GM19193 (cell line): ENCODE results near the gene RGS3.
A peak's percentile ranks its signal among the peaks of the same experiment; 100 is the strongest.

Source experiments
- POLR2A ChIP-seq: IDR thresholded peaks from 4 replicates; pipeline ENCODE4 v1.6.1; 2011; ENCODE audit not compliant: insufficient read depth, insufficient read length; ENCODE audit errors: extremely low read depth

The RGS3 gene

DNA sequence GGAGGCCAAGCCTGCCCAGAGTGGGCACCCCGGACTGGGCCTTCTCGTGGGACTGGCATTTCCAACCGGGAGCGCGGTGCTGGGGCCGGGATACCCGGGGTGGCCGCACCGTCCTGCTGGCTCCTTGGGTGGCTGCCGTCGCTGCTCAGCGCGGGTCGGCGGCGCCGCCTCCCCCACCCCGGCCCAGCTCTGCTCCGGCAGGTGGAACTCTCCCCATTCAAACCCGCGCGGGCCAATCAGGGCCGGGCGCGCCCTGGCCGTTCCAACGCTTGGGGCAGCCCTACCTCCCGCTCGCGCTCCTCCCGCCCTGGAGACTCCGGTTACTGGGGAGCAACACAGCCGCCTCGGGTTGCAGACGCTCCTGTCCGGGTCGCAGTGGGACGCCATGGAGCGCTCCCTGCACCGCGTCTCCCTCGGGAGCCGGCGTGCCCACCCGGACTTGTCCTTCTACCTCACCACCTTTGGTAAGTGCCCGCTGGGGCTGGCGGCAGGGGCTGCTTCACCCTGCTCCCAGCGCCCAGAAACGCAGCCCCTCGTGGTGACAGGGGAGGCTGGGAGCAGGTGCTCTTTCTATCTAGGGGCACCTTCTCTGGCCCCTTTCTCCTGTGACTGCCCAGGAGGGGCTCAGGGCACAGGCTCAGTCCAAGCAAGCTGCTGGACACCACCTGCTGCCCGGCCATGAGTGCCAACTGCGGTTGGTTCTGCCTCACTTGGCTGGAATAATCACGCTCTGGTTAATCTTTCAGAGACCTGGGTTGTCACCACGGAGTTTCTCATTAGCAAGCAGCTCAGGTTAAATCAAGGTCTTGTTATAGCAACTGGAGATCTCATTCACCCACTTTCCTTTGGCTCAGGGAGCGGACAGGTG, at the start of gene RGS3:
Gene RGS3 (plus strand): TSS at position 310 of the 868 bp plus-strand sequence. CDS start 76 bp downstream, at position 386.
- no peak for TF ChIP-seq POLR2A

DNA sequence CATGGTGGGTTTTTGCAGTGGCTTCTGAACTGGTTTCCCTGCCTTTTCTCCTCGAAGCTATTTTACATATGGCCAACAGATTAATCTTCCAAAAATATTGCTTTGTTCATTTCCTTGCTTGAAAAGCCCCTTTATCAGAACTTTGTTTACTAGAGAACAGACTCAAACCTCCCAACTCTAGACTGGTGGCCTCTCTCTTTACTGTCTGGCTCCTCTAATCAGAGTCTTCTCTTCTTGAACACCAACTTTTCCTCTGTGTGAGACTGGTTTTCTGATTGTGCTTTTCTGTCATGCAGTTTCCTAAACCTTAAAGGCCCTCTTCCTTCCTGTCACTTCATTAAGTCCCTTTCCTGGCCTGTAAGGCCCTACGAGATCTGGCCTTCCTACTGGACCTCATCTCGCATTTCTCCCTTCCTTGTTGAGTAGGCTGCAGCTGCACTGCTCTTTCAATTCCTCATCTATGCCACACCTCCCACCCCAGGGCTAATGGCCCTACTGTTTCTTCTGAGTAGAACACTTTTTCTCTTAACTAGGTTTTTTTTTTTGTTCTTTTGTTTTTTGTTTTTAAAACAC, 47.3 kb upstream of the RGS3 start:
- peak; percentile 19 for TF ChIP-seq POLR2A

DNA sequence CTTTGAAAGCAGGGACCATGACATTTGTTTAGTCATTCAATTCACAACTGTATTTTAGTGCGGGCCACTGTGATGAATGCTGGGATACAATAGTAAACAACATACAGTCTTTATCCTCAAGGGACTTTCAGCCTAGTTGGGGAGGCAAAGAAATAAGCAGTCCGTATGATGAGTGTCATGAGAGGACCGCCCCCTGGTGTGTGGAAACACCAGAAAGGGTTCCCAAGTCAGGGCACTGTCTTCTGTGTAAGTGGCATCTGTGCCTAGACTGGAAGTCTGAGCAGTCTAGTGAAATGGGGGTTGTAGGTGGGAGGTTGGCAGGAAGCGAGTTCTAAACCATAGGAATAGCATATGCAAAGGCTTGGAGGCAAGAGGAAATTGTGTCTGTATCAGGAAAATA, 46.2 kb upstream of the RGS3 start:
- TF ChIP-seq POLR2A: no peak

DNA sequence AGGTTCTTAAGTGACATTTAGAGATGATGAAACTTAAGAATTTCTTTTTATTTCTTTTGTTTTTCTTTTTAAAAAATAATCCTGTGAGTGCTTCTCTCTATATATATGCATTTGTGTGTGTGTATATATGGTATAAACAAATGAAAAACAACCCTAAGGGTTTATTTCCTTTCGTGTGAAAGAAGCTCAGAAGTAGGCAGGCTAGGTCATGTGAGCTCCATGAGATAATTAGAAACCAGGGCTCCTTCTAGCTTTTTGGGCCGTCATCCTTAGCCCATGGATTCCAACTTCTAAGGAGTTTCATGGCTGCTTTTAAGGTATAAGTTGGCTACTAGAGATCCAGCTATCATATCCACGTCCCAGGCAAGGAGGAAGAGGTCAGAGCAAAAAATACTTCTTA, 41.8 kb upstream of the RGS3 start:
- TF ChIP-seq POLR2A: no peak

DNA sequence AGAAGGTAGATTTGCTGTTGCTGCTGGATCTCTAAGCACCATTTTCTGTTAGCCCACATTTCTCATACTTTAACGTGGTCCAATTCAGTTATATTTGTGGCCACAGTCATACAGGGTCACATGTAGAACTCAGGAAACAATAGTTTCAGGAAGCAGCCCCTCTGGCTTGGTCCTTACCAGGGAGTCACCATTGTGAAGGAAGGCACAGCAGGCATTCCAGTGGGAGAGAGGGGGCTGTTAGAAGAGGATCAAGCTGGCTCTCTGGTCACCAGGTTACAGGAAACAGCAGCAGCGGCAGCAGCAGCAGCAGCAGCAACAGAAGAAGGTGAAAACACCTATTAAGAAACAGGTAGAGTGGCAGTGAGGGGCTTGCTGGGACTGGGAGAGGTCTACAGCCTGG, 38.5 kb upstream of the RGS3 start:
- TF ChIP-seq POLR2A: no peak

DNA sequence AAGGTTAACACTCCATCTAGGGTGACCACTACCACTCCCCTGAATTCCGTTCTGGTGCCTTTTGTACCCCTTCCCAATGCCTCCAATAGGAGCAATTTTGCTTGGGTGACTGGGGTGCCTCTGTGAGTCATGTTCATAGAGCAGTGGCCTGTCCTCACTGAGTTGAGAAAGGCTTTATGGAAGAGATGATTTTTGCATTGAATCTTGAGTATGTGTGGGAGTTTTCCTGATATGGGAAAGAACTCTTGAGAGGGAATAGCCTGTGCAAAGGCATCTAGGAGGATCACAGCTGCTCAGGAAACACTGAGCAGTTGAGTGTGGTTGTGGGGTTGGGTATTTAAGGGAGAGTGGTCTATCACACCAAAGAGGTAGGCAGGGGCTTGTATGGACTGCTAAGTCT, 36.8 kb upstream of the RGS3 start:
- no peak for TF ChIP-seq POLR2A

DNA sequence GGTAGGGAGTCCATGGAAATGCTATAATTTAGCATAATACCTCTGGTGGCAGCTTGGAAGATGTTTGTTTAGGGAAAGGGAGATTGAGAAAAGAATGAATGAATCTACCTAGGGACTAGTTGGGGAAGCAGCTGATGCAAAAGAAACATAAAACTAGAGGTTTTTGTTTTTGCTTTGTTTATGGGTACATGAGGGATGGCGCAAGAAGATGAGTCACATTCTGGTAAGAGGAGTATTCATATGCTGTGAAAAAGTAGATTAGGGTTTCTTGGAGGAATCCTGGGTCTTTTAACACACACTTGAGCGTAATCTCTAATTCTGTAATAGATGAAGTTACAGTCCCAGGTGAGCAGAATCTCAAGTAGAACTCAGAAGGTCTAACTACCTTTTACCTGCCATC, 35.9 kb upstream of the RGS3 start:
- TF ChIP-seq POLR2A: no peak

DNA sequence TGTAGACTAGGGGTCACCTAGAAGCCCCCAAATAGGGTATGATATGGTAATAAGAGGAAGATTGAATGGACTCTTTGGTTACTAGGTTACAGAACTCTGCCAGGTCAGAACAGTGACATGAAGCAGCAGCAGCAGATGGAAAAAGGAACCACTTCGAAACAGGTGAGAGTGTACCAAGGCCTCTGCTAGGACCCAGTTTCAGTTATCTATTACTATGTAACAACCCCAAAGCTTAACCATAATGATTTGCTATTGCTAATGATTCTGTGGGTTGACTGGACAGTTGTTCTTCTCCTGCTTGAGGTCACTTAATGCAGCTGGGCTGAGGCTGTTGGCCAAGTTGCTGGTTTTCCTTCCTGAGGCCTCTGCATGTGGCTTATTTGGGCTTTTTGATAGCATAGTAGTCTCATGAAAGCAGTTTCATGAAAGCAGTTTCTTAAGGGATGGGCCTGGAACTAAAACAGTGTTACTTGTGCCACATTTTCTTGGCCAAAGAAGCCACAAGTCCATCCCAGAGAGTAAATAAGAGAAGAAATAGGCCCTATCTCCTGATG, 35.4 kb upstream of the RGS3 start:
- TF ChIP-seq POLR2A: no peak

DNA sequence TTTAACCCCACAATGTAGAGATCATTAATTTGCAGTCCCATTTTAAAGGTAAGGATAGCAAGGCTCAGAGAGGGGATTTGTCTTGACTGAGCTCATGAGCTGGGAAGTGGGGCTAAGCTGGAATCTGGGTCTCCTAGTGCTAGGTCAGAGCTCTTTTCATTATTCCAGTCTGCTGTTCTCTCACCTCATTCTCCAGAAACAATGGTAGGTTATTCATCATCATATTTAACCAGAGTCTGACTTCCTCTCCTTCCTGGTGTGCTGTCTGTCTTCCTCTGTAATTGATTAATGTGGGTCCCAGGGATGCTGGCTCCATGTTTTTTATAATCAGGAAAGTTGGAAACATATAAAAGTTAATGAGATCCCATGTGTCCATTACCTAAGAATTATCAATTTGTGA, 32.3 kb upstream of the RGS3 start:
- TF ChIP-seq POLR2A: no peak

DNA sequence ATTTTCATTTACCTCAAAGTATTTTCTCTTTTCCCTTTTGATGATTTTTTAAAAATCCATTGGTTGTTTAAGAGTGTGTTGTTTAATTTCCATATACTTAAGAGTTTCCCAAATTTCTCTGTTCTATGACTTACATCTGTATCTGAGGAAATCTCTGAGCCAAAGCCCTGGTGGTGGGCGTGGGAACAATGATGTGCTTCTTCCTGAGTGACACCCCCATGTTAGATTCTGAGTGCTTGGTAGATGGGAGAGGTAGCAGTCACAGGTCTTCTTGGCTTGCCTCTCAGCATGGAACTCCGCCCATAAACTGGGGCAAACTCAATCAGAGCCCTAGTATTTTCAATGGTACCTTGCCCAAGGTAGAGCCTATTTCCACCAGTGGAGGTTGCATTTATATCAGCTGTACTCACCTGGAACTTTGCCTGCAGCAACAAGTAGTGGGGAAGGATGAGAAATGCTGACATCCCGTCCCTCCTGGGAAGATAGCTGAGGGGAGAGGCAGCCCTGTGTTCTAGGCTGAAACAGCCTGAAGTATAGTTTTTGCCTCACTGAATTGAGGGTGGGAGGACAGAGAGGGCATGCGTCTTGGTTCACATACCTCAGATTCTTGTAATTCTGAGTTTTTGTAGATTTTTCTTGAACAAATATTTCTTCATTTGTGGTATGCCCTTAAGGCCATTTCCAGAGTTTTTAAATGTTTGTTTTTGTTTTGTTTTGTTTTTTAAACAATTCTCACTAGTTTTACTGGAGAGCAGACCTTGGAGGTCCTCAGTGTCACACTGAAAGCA, 26.6 kb upstream of the RGS3 start:
- no peak for TF ChIP-seq POLR2A

DNA sequence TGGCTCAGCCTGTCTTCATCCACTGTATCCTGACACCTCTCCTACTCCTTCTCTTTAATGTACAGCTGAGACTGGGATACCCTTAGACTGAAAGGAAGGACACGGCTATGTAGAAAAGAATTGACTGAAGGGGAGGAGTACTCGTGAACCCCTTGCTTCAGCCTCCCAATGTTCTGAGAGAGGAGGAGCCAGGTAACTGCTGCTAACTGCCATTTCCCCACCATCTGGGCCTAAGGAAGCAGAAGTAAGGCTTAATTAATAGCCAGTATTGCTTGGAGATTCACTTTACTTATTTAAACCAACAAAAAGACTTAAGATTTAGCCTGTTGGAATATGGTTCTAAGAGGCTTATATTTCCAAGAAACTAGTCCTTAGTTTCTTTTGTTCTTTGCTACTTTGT, 18.8 kb upstream of the RGS3 start:
- TF ChIP-seq POLR2A: no peak

DNA sequence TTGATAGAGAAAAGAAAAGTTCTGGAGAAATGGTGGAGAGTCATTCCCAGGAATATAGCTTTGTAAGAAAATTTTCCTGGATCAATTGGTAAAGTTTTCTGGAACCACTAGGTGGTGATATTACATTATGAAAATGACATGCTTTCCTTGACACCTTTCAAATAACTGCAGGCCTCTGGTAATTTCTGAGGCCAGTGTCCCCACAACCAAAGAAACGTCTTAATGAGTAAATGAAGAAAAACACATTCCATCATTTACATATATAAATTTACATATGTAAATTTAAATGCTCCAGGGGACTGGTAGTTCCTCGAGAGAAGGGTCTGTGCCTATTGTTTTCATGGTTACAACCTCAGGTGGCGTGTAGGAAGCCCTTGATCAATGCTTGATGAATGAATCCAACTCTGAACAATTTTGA, 17.2 kb upstream of the RGS3 start:
- TF ChIP-seq POLR2A: no peak

DNA sequence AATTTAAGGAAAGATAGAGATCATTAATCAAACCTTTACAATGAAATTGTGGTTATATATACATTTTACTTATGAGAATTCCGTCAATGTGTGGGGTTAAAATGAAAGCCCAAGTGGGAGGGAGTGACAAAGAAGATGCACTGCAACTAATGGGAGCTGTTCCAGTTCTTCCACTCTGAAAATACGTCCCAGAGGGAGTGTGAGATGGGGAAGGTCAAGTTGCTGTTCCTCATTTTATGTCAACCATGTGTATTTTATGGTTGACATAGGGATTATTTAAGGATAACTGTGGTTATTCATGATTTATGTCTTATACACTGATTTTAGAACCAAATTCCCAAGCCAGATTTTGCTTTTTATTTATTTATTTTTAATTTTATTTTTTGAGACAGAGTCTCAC, 14.2 kb upstream of the RGS3 start:
- no peak for TF ChIP-seq POLR2A

DNA sequence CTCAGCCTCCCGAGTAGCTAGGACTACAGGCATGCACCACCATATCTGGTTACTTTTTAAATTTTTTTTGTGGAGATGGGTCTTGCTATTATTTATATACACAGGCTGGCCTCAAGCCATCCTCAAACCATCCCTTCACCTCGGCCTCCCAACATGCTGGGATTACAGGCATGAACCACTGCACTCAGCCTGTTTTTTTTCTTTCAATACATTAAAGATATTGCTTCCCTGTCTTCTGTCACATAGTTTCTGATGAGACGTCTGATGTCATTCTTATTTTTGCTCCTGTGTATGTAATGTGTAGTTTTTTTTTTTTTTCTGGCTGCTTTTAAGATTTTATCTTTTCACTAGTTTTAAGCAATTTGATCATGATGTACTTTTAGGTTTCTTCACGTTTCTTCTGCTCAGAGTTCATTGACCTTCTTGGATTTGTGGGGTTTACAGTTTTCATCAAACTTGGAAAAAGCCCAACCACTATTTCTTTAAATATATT, 11.4 kb upstream of the RGS3 start:
- TF ChIP-seq POLR2A: no peak
